GM23338 (cell line): ENCODE measurements around the gene CTDP1. TPM values are rescaled to one million over a fixed set of nuclear protein-coding genes. Genes with fewer than 3 reads are reported as not detected.

Experiments
- ATAC-seq: fragments of 200-7000 bp; cut with Tn5 transposase; 3 replicates; pipeline ENCODE4 v1.9.1; 2020
- DNase-seq: peaks from one replicate; pipeline ENCODE4 v3.0.0-alpha.2; 2015; ENCODE audit warnings: low spot score
- H2AFZ ChIP-seq: fragments of 200-600 bp; sonication (generic); 2 replicates; pipeline ENCODE4 v1.8.0; 2016; ENCODE audit warnings: antibody characterized with exemption, mild to moderate bottlenecking, moderate library complexity
- H3F3A ChIP-seq: fragments of 200-600 bp; sonication (generic); replicated peaks from 2 replicates; pipeline ENCODE4 v1.8.0; 2017; ENCODE audit warnings: antibody characterized with exemption, mixed run types, low read depth
- H3K27ac ChIP-seq: fragments of 200-600 bp; sonication (generic); 2 replicates; pipeline ENCODE4 v1.6.1; 2016; ENCODE audit warnings: low read depth
- H3K27me3 ChIP-seq: fragments of 200-600 bp; sonication (generic); 2 replicates; pipeline ENCODE4 v1.8.0; 2016; ENCODE audit warnings: mild to moderate bottlenecking, mixed run types, moderate library complexity; ENCODE audit not compliant: insufficient read depth
- H3K36me3 ChIP-seq: fragments of 200-600 bp; sonication (generic); 2 replicates; pipeline ENCODE4 v1.8.0; 2016; ENCODE audit warnings: mild to moderate bottlenecking; ENCODE audit not compliant: insufficient read depth
- H3K4me1 ChIP-seq: fragments of 200-600 bp; sonication (generic); 2 replicates; pipeline ENCODE4 v1.8.0; 2016; ENCODE audit warnings: mild to moderate bottlenecking, moderate library complexity; ENCODE audit not compliant: insufficient read depth
- H3K4me2 ChIP-seq: fragments of 200-600 bp; sonication (generic); 2 replicates; pipeline ENCODE4 v1.7.1; 2017; ENCODE audit warnings: mixed run types
- H3K4me3 ChIP-seq: fragments of 200-600 bp; sonication (generic); 2 replicates; pipeline ENCODE4 v1.6.1; 2016; ENCODE audit warnings: mixed run types
- H3K79me2 ChIP-seq: fragments of 200-600 bp; sonication (generic); replicated peaks from 2 replicates; pipeline ENCODE4 v1.8.0; 2017; ENCODE audit warnings: mild to moderate bottlenecking; ENCODE audit not compliant: insufficient read depth
- H3K9me2 ChIP-seq: fragments of 200-600 bp; sonication (generic); 2 replicates; pipeline ENCODE4 v1.8.0; 2017; ENCODE audit not compliant: insufficient read depth
- H4K20me1 ChIP-seq: fragments of 200-600 bp; sonication (generic); replicated peaks from 2 replicates; pipeline ENCODE4 v1.8.0; 2017; ENCODE audit warnings: mild to moderate bottlenecking; ENCODE audit not compliant: insufficient read depth
- H3K27ac Mint-ChIP-seq: 2 replicates; pipeline ENCODE4 v1.8.0; 2020; ENCODE audit warnings: inconsistent platforms, mild to moderate bottlenecking, moderate library complexity, mixed read lengths
- H3K27me3 Mint-ChIP-seq: 3 replicates; pipeline ENCODE4 v1.8.0; 2022; ENCODE audit warnings: low read depth, mild to moderate bottlenecking, moderate library complexity, mixed read lengths, inconsistent platforms; ENCODE audit not compliant: insufficient read depth, poor library complexity
- H3K36me3 Mint-ChIP-seq: 3 replicates; pipeline ENCODE4 v1.8.0; 2021; ENCODE audit warnings: low read depth, mild to moderate bottlenecking, inconsistent platforms, moderate library complexity, mixed read lengths
- H3K4me1 Mint-ChIP-seq: 3 replicates; pipeline ENCODE4 v1.8.0; 2020; ENCODE audit warnings: mild to moderate bottlenecking, inconsistent platforms, mixed read lengths
- H3K4me3 Mint-ChIP-seq: 3 replicates; pipeline ENCODE4 v1.8.0; 2021; ENCODE audit warnings: moderate library complexity, mild to moderate bottlenecking, inconsistent platforms, mixed read lengths
- H3K9me3 Mint-ChIP-seq: 3 replicates; pipeline ENCODE4 v1.8.0; 2020; ENCODE audit warnings: moderate library complexity, mild to moderate bottlenecking, inconsistent platforms, mixed read lengths
- CREB1 ChIP-seq: fragments of 250-450 bp; sonication (Bioruptor Pico); IDR thresholded peaks from 2 replicates; pipeline ENCODE4 v1.5.0; 2020; ENCODE audit warnings: low read depth, mild to moderate bottlenecking, moderate library complexity
- CTCF ChIP-seq, 2 experiments: fragments of 200-600 bp in 1 of 2; sonication (generic) in 1 of 2; conservative IDR thresholded peaks; 2 replicates each; pipeline versions ENCODE4 v1.5.1 to v1.6.1; 2016 to 2017; ENCODE audit warnings: antibody characterized with exemption in 2 of 2, low read depth in 2 of 2, mild to moderate bottlenecking in 2 of 2, moderate library complexity in 1 of 2
- EZH2phosphoT487 ChIP-seq: fragments of 200-600 bp; sonication (generic); IDR thresholded peaks from one replicate; pipeline ENCODE4 v1.8.1; 2018; ENCODE audit warnings: antibody characterized with exemption; ENCODE audit not compliant: unreplicated experiment
- JUNB ChIP-seq: IDR thresholded peaks from one replicate; pipeline ENCODE4 v1.6.1; 2016; ENCODE audit warnings: antibody characterized with exemption; ENCODE audit not compliant: unreplicated experiment
- NANOG ChIP-seq: IDR thresholded peaks from 2 replicates; pipeline ENCODE4 v1.6.1; 2016; ENCODE audit warnings: antibody characterized with exemption, borderline replicate concordance
- POLR2AphosphoS5 ChIP-seq: IDR thresholded peaks from 2 replicates; pipeline ENCODE4 v1.6.1; 2016; ENCODE audit warnings: antibody characterized with exemption, low read depth
- STAT1 ChIP-seq: IDR thresholded peaks from one replicate; pipeline ENCODE4 v1.6.1; 2016; ENCODE audit warnings: antibody characterized with exemption; ENCODE audit not compliant: unreplicated experiment
- ZNF331 ChIP-seq: fragments of 250-450 bp; sonication (Bioruptor Pico); IDR thresholded peaks from 2 replicates; pipeline ENCODE4 v1.5.0; 2020; ENCODE audit warnings: low read depth, mild to moderate bottlenecking, moderate library complexity
- polyA plus RNA-seq: library from polyadenylated mRNA; unstranded; fragments of >200 nt; fragmentation: Nextera tagmentation; extraction: Ambion mirVana; gene quantifications from 2 replicates; pipeline ENCODE4 v1.2.1, GENCODE V29; 2016
- total RNA-seq: library from RNA; depleted of rRNA; stranded (reverse); fragments of >200 nt; shearing (Covaris generic); gene quantifications from 2 replicates; pipeline ENCODE4 v1.2.3, GENCODE V29; 2014
- TF ChIP-seq, protein P1 (sequence below): IDR thresholded peaks from 2 replicates; pipeline ENCODE4 v1.6.1; 2016; ENCODE audit warnings: antibody characterized with exemption
- TF ChIP-seq, protein P2 (sequence below): fragments of 250-450 bp; sonication (Bioruptor Pico); IDR thresholded peaks from 2 replicates; pipeline ENCODE4 v1.5.0; 2020; ENCODE audit warnings: mild to moderate bottlenecking, moderate library complexity

The CTDP1 gene
- total and polyA plus RNA-seq, 2 experiments from 2014 or later = 9.4 to 51.6 TPM

- DNase-seq = peak; percentile 56
- no peak for ATAC-seq
- H3K4me1 Mint-ChIP-seq = peaks cover 29% of the 10 kb centered on the region
These were observed 687 bp downstream of the CTDP1 start for GRCh38 chr18:79680100-79680879.

More at GRCh38 chr18:79680100-79680879, 687 bp downstream of the CTDP1 start:
- Histone ChIP-seq H2AFZ (no peak overlapping the region), H3K36me3 (no peaks in the 10 kb centered on the region), H3F3A (no peaks in the 10 kb centered on the region; the same call in 1 of the 2 replicates), H3K27ac (no peak overlapping the region), H3K9me2 (no peaks in the 10 kb centered on the region), H3K4me1 (peaks cover 8% of the 10 kb centered on the region), H3K79me2 (peaks cover 59% of the 10 kb centered on the region), H3K27me3 (no peaks in the 10 kb centered on the region), H3K4me2 (peak overlapping the region; percentile 98), H4K20me1 (peaks cover 27% of the 10 kb centered on the region), H3K4me3 (peak overlapping the region; percentile 93)
- Mint-ChIP-seq H3K4me3 (peak overlapping the region; percentile 84), H3K27me3 (peaks cover 10% of the 10 kb centered on the region), H3K27ac (peak overlapping the region; percentile 65), H3K36me3 (peaks cover 11% of the 10 kb centered on the region), H3K9me3 (no peaks in the 10 kb centered on the region)
- TF ChIP-seq STAT1 (no peak), NANOG (no peak), CTCF (conservative IDR thresholded peaks at IDR 0.05; ENCODE audit: low read depth in 2 of 2) (no peak), ZNF331 (CRISPR knock-in tag) (no peak), POLR2AphosphoS5 (no peak), JUNB (no peak), EZH2phosphoT487 (no peak), CREB1 (CRISPR knock-in tag) (no peak)
- TF ChIP-seq, protein P1, sequence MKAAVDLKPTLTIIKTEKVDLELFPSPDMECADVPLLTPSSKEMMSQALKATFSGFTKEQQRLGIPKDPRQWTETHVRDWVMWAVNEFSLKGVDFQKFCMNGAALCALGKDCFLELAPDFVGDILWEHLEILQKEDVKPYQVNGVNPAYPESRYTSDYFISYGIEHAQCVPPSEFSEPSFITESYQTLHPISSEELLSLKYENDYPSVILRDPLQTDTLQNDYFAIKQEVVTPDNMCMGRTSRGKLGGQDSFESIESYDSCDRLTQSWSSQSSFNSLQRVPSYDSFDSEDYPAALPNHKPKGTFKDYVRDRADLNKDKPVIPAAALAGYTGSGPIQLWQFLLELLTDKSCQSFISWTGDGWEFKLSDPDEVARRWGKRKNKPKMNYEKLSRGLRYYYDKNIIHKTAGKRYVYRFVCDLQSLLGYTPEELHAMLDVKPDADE = no peak
- TF ChIP-seq, protein P2, sequence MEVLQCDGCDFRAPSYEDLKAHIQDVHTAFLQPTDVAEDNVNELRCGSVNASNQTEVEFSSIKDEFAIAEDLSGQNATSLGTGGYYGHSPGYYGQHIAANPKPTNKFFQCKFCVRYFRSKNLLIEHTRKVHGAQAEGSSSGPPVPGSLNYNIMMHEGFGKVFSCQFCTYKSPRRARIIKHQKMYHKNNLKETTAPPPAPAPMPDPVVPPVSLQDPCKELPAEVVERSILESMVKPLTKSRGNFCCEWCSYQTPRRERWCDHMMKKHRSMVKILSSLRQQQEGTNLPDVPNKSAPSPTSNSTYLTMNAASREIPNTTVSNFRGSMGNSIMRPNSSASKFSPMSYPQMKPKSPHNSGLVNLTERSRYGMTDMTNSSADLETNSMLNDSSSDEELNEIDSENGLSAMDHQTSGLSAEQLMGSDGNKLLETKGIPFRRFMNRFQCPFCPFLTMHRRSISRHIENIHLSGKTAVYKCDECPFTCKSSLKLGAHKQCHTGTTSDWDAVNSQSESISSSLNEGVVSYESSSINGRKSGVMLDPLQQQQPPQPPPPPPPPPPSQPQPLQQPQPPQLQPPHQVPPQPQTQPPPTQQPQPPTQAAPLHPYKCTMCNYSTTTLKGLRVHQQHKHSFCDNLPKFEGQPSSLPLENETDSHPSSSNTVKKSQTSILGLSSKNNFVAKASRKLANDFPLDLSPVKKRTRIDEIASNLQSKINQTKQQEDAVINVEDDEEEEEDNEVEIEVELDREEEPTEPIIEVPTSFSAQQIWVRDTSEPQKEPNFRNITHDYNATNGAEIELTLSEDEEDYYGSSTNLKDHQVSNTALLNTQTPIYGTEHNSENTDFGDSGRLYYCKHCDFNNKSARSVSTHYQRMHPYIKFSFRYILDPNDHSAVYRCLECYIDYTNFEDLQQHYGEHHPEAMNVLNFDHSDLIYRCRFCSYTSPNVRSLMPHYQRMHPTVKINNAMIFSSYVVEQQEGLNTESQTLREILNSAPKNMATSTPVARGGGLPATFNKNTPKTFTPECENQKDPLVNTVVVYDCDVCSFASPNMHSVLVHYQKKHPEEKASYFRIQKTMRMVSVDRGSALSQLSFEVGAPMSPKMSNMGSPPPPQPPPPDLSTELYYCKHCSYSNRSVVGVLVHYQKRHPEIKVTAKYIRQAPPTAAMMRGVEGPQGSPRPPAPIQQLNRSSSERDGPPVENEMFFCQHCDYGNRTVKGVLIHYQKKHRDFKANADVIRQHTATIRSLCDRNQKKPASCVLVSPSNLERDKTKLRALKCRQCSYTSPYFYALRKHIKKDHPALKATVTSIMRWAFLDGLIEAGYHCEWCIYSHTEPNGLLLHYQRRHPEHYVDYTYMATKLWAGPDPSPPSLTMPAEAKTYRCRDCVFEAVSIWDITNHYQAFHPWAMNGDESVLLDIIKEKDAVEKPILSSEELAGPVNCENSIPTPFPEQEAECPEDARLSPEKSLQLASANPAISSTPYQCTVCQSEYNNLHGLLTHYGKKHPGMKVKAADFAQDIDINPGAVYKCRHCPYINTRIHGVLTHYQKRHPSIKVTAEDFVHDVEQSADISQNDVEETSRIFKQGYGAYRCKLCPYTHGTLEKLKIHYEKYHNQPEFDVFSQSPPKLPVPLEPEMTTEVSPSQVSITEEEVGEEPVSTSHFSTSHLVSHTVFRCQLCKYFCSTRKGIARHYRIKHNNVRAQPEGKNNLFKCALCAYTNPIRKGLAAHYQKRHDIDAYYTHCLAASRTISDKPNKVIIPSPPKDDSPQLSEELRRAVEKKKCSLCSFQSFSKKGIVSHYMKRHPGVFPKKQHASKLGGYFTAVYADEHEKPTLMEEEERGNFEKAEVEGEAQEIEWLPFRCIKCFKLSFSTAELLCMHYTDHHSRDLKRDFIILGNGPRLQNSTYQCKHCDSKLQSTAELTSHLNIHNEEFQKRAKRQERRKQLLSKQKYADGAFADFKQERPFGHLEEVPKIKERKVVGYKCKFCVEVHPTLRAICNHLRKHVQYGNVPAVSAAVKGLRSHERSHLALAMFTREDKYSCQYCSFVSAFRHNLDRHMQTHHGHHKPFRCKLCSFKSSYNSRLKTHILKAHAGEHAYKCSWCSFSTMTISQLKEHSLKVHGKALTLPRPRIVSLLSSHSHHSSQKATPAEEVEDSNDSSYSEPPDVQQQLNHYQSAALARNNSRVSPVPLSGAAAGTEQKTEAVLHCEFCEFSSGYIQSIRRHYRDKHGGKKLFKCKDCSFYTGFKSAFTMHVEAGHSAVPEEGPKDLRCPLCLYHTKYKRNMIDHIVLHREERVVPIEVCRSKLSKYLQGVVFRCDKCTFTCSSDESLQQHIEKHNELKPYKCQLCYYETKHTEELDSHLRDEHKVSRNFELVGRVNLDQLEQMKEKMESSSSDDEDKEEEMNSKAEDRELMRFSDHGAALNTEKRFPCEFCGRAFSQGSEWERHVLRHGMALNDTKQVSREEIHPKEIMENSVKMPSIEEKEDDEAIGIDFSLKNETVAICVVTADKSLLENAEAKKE (CRISPR knock-in tag) = no peak
